Measurements from ENCODE around the gene BDH1.

The BDH1 gene

GRCh38 chr3:197503652-197504051 lies 52.1 kb downstream of the BDH1 start:
- Histone ChIP-seq H3K9me3 (ENCODE audit: insufficient read depth, low read length, severe bottlenecking) (no peaks in the 10 kb centered on the region), H3K4me1 (ENCODE audit: insufficient read depth, low read length) (no peaks in the 10 kb centered on the region), H3K27me3 (ENCODE audit: insufficient read depth, low read length, poor library complexity) (no peaks in the 10 kb centered on the region), H3K79me2 (ENCODE audit: insufficient read depth, low read length) (no peaks in the 10 kb centered on the region), H2AFZ (ENCODE audit: low read depth, low read length) (no peak overlapping the region), H3K4me2 (ENCODE audit: insufficient read depth, low read length) (no peak overlapping the region), H3K36me3 (ENCODE audit: insufficient read depth, low read length) (no peaks in the 10 kb centered on the region), H3K27ac (ENCODE audit: low read length) (no peak overlapping the region), H3K9ac (ENCODE audit: low read depth, low read length) (no peak overlapping the region), H3K4me3 (ENCODE audit: low read depth in 1 of 2, low read length in 2 of 2) (no peak overlapping the region), H4K20me1 (ENCODE audit: insufficient read depth, low read length) (0 out of 2 replicates have a peak, but pooled peaks cover 1% of the 10 kb centered on the region)
- ATAC-seq (ENCODE audit: insufficient read depth, low read depth) (no peak), DNase-seq (no peak)
- TF ChIP-seq CTCF (IDR thresholded peaks at IDR 0.05; ENCODE audit: borderline replicate concordance, extremely low read depth, low read length, poor library complexity, severe bottlenecking) (no peak), EZH2 (IDR thresholded peaks at IDR 0.05; ENCODE audit: borderline replicate concordance, low read depth, low read length, severe bottlenecking) (no peak)

- Histone ChIP-seq H3K79me2 (ENCODE audit: insufficient read depth, low read length) (no peaks in the 10 kb centered on the region), H3K4me1 (ENCODE audit: insufficient read depth, low read length) (no peaks in the 10 kb centered on the region), H3K36me3 (ENCODE audit: insufficient read depth, low read length) (no peaks in the 10 kb centered on the region), H3K9me3 (ENCODE audit: insufficient read depth, low read length, severe bottlenecking) (no peaks in the 10 kb centered on the region), H3K4me2 (ENCODE audit: insufficient read depth, low read length) (no peak overlapping the region), H3K27ac (ENCODE audit: low read length) (no peak overlapping the region), H2AFZ (ENCODE audit: low read depth, low read length) (no peak overlapping the region), H3K4me3 (ENCODE audit: low read depth in 1 of 2, low read length in 2 of 2) (no peak overlapping the region), H3K27me3 (ENCODE audit: insufficient read depth, low read length, poor library complexity) (no peaks in the 10 kb centered on the region), H4K20me1 (ENCODE audit: insufficient read depth, low read length) (no peaks in the 10 kb centered on the region), H3K9ac (ENCODE audit: low read depth, low read length) (no peak overlapping the region)
- peak; percentile 36 for DNase-seq
- TF ChIP-seq EZH2 (IDR thresholded peaks at IDR 0.05; ENCODE audit: borderline replicate concordance, low read depth, low read length, severe bottlenecking) (no peak), CTCF (IDR thresholded peaks at IDR 0.05; ENCODE audit: borderline replicate concordance, extremely low read depth, low read length, poor library complexity, severe bottlenecking) (peak; percentile 66)
- ATAC-seq (ENCODE audit: insufficient read depth, low read depth): peak; percentile 54
These were observed 53.7 kb downstream of the BDH1 start for GRCh38 chr3:197501879-197502620.

- H3K79me2 ChIP-seq (ENCODE audit: insufficient read depth, low read length): no peaks in the 10 kb centered on the region
- DNase-seq (no peak), ATAC-seq (ENCODE audit: insufficient read depth, low read depth) (peak; percentile 13; the same call in 1 of the 3 replicates)
- no peaks in the 10 kb centered on the region for H4K20me1 ChIP-seq (ENCODE audit: insufficient read depth, low read length)
- no peak for TF ChIP-seq EZH2 (IDR thresholded peaks at IDR 0.05; ENCODE audit: borderline replicate concordance, low read depth, low read length, severe bottlenecking)
- TF ChIP-seq CTCF (IDR thresholded peaks at IDR 0.05; ENCODE audit: borderline replicate concordance, extremely low read depth, low read length, poor library complexity, severe bottlenecking): no peak
- no peak overlapping the region for H3K27ac ChIP-seq (ENCODE audit: low read length)
- no peak overlapping the region for H3K9ac ChIP-seq (ENCODE audit: low read depth, low read length)
- H3K4me3 ChIP-seq (ENCODE audit: low read depth in 1 of 2, low read length in 2 of 2): no peak overlapping the region
- H3K4me2 ChIP-seq (ENCODE audit: insufficient read depth, low read length): no peak overlapping the region
- no peaks in the 10 kb centered on the region for H3K4me1 ChIP-seq (ENCODE audit: insufficient read depth, low read length)
- H3K27me3 ChIP-seq (ENCODE audit: insufficient read depth, low read length, poor library complexity): no peaks in the 10 kb centered on the region
- no peaks in the 10 kb centered on the region for H3K9me3 ChIP-seq (ENCODE audit: insufficient read depth, low read length, severe bottlenecking)
- no peak overlapping the region for H2AFZ ChIP-seq (ENCODE audit: low read depth, low read length)
- no peaks in the 10 kb centered on the region for H3K36me3 ChIP-seq (ENCODE audit: insufficient read depth, low read length)
These were observed 54.3 kb downstream of the BDH1 start for GRCh38 chr3:197501496-197501878.

Data from DND-41 (cell line).